Measurements from ENCODE around the gene FSTL4. TPM values are rescaled to one million over a fixed set of nuclear protein-coding genes. Genes with fewer than 3 reads are reported as not detected.

Gene FSTL4
- total and polyA plus RNA-seq, 2 of the 13 experiments (the other 11 are each of a cell fraction or from before 2014, with no cell fraction given), result 2.1 to 3.0 TPM

GRCh38 chr5:133521801-133522200 is 90.5 kb downstream of the FSTL4 start:
- Histone ChIP-seq H4K20me1 (ENCODE audit: insufficient read depth, low read length) (no peaks in the 10 kb centered on the region), H3K4me3 (replicated peaks in 1 of 3; ENCODE audit: insufficient read depth in 1 of 3, low read depth in 2 of 3, low read length in 3 of 3) (no peak overlapping the region), H3K9ac (ENCODE audit: insufficient read depth, low read depth, low read length) (no peak overlapping the region), H3K79me2 (ENCODE audit: insufficient read depth, low read length) (no peaks in the 10 kb centered on the region), H3K4me1 (ENCODE audit: insufficient read depth, low read length) (no peaks in the 10 kb centered on the region), H3K36me3 (replicated peaks in 1 of 2; ENCODE audit: control insufficient read depth in 1 of 2, insufficient read depth in 2 of 2, low read length in 2 of 2) (no peaks in the 10 kb centered on the region), H3K27me3 (ENCODE audit: control insufficient read depth in 1 of 2, insufficient read depth in 2 of 2, low read length in 2 of 2) (peaks cover 2 to 3% of the 10 kb centered on the region in 2 experiments; a peak in 2 of 5 replicates), H3K27ac (ENCODE audit: extremely low read length, insufficient read depth, low read length) (no peak overlapping the region), H2AFZ (ENCODE audit: low read length) (no peak overlapping the region), H3K9me3 (ENCODE audit: low read length) (no peaks in the 10 kb centered on the region), H3K4me2 (ENCODE audit: low read depth, low read length) (no peak overlapping the region)
- DNase-seq (ENCODE audit: low spot score) (no peak), FAIRE-seq (no peak), ATAC-seq (no peak)
- intact Hi-C loops (cut with micrococcal nuclease; ENCODE audit: unreplicated experiment) (no loop called here), in situ Hi-C loops (cut with HindIII; ENCODE audit: extremely low pct_ligation_motif_present, low pct_unique_long_range_greater_than_20kb) (no loop called here)
- POLR2A ChIA-PET, result no interaction called here
- no TSS peak for BruUV-seq (replicated peaks)
- TF ChIP-seq ZNF3 (CRISPR knock-in tag; IDR thresholded peaks at IDR 0.05) (no peak), ZSCAN25 (CRISPR knock-in tag; IDR thresholded peaks at IDR 0.05) (no peak), RXRA (CRISPR knock-in tag; IDR thresholded peaks at IDR 0.05) (no peak), NPAS2 (CRISPR knock-in tag; IDR thresholded peaks at IDR 0.05; ENCODE audit: borderline replicate concordance) (no peak), ZFP90 (CRISPR knock-in tag; IDR thresholded peaks at IDR 0.05; ENCODE audit: borderline replicate concordance) (no peak)
- CTCF ChIA-PET (ENCODE audit: low intra/inter-chr PET ratio, low total read pairs), result no interaction called here
- 19% methylated on average over 2 of the region's 2 CpGs for WGBS (ENCODE audit: low lambda C conversion rate)

GRCh38 chr5:133520991-133521706 is 91.2 kb downstream of the FSTL4 start:
- Histone ChIP-seq H3K36me3 (replicated peaks in 1 of 2; ENCODE audit: control insufficient read depth in 1 of 2, insufficient read depth in 2 of 2, low read length in 2 of 2) (no peaks in the 10 kb centered on the region), H4K20me1 (ENCODE audit: insufficient read depth, low read length) (no peaks in the 10 kb centered on the region), H3K9me3 (ENCODE audit: low read length) (no peaks in the 10 kb centered on the region), H3K4me2 (ENCODE audit: low read depth, low read length) (no peak overlapping the region), H3K9ac (ENCODE audit: insufficient read depth, low read depth, low read length) (no peak overlapping the region), H3K4me1 (ENCODE audit: insufficient read depth, low read length) (no peaks in the 10 kb centered on the region), H2AFZ (ENCODE audit: low read length) (no peak overlapping the region), H3K27me3 (ENCODE audit: control insufficient read depth in 1 of 2, insufficient read depth in 2 of 2, low read length in 2 of 2) (peaks cover 0 to 3% of the 10 kb centered on the region in 2 experiments; a peak in 1 of 5 replicates), H3K79me2 (ENCODE audit: insufficient read depth, low read length) (no peaks in the 10 kb centered on the region), H3K27ac (ENCODE audit: extremely low read length, insufficient read depth, low read length) (no peak overlapping the region), H3K4me3 (replicated peaks in 1 of 3; ENCODE audit: insufficient read depth in 1 of 3, low read depth in 2 of 3, low read length in 3 of 3) (no peak overlapping the region)
- WGBS (ENCODE audit: low lambda C conversion rate), result 8% methylated on average over 2 of the region's 2 CpGs
- intact Hi-C loops (cut with micrococcal nuclease; ENCODE audit: unreplicated experiment), result no loop called here
- no TSS peak for BruUV-seq (replicated peaks)
- CTCF ChIA-PET (ENCODE audit: low intra/inter-chr PET ratio, low total read pairs), result no interaction called here
- in situ Hi-C loops (cut with HindIII; ENCODE audit: extremely low pct_ligation_motif_present, low pct_unique_long_range_greater_than_20kb), result no loop called here
- no peak for ATAC-seq
- no peak for DNase-seq (ENCODE audit: low spot score)
- TF ChIP-seq ZNF878 (CRISPR knock-in tag; IDR thresholded peaks at IDR 0.05), result no peak
- TF ChIP-seq ZNF337 (CRISPR knock-in tag; IDR thresholded peaks at IDR 0.05; ENCODE audit: borderline replicate concordance, low read depth), result no peak
- no peak for TF ChIP-seq ATM (IDR thresholded peaks at IDR 0.05; ENCODE audit: borderline replicate concordance)
- FAIRE-seq, result no peak
- POLR2A ChIA-PET, result no interaction called here

All from HepG2 (cell line).